ENCODE results near the gene ABCD1.
"Not testable (repeated sequence)": the region's sequence is repeated elsewhere in the genome, so short reads cannot be mapped to it uniquely, and the experiment has no call there.

The ABCD1 gene

DNA sequence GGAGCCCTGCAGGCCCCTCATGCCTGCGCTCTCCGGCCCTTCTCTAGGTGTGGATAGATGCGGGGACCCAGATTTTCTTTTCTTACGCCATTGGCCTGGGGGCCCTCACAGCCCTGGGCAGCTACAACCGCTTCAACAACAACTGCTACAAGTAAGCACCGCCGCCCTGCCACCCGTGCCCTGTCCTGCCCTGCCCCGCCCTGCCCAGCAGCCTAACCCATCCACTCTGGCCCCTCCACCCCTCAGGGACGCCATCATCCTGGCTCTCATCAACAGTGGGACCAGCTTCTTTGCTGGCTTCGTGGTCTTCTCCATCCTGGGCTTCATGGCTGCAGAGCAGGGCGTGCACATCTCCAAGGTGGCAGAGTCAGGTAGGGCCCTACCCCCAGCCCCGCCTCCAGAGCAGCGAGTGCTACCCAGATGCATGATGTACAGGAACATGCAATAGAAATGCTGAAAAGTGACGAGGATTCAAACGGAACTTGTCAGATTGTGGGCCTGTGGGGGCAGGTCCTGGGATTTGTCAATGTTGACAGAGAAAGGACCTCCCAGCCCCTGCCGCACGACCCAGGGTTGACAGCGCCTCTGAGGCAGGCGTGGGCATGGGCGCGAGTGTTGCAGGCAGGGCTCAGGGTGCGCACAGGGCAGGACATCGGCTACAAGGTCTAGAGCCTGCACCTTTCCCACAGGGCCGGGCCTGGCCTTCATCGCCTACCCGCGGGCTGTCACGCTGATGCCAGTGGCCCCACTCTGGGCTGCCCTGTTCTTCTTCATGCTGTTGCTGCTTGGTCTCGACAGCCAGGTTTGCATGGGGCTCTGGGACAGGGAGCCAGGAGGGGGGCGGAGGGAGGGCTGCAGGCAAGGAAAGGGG is 31.2 kb upstream of the ABCD1 start:
- FAIRE-seq (no peak), DNase-seq (ENCODE audit: insufficient read length, low spot score) (no peak)

DNA sequence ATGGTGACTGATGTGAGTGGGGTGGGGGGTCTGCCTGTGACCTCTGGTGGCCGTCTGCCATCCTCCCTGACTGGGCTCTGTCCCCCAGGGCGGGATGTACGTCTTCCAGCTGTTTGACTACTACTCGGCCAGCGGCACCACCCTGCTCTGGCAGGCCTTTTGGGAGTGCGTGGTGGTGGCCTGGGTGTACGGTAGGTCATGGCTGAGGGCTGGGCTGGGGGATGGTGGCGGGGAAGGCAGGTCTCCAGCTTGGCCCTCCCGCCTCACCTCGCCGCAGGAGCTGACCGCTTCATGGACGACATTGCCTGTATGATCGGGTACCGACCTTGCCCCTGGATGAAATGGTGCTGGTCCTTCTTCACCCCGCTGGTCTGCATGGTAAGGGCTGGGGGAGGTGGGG is 30.4 kb upstream of the ABCD1 start:
- FAIRE-seq, result not testable (repeated sequence)

DNA sequence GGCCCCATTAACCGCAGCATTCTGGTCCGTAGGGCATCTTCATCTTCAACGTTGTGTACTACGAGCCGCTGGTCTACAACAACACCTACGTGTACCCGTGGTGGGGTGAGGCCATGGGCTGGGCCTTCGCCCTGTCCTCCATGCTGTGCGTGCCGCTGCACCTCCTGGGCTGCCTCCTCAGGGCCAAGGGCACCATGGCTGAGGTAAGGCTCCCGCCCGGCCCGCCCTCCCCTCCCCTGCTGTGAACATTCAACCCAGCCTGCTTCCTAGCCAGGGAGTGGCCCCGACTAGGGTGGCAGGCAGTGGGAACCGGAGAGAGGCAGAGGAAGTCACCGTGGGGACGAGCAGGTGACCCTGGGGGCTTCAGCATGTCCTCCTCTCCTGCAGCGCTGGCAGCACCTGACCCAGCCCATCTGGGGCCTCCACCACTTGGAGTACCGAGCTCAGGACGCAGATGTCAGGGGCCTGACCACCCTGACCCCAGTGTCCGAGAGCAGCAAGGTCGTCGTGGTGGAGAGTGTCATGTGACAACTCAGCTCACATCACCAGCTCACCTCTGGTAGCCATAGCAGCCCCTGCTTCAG is 29.9 kb upstream of the ABCD1 start:
- no peak for FAIRE-seq
- DNase-seq (ENCODE audit: insufficient read length, low spot score), result no peak

More for the DNA sequence above, 30.4 kb upstream of the ABCD1 start:
- DNase-seq (ENCODE audit: insufficient read length, low spot score), result not testable (repeated sequence)

GRCh38 chrX:153696100-153696499 is 28.6 kb upstream of the ABCD1 start:
- FAIRE-seq (no peak), DNase-seq (ENCODE audit: insufficient read length, low spot score) (no peak)

- not testable (repeated sequence) for FAIRE-seq; DNase-seq (ENCODE audit: insufficient read length, low spot score)
Observed at GRCh38 chrX:153696538-153696937, 28.1 kb upstream of the ABCD1 start.

DNA sequence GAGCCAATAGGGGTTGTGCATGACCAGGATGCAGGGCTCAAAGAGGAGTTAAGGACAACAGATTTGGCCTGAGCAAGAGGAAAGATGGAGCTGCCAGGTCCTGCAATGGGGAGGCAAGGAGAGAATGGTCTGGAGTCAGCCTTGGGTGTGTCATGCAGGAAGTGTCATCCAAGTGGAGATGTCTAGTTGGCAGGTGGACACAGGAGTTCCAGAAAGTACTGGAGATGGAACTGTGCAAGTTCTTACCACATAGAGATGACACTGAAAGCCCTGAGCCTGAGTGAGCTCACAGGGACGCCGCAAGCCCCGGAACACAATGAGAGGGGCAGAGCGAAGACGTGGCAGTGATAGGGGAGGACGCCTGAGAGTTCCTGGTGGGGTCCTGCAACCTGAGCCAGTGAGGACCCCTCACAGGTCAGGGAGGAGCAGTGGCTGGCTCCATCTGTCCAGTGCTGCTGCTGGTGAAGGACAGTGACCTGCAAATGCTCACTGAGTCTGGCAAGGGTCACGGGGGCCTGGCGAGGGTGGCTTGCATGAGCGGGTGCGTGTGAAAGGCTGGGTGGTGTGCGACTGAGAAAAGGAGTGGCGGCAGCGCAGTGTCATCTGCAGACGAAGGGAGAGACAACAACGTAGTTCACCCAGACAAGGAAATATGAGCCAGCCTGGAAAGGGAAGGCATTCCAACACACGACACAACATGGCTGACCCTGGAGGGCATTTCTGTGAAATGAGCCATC is 27.5 kb upstream of the ABCD1 start:
- not testable (repeated sequence) for DNase-seq (ENCODE audit: insufficient read length, low spot score); FAIRE-seq

DNA sequence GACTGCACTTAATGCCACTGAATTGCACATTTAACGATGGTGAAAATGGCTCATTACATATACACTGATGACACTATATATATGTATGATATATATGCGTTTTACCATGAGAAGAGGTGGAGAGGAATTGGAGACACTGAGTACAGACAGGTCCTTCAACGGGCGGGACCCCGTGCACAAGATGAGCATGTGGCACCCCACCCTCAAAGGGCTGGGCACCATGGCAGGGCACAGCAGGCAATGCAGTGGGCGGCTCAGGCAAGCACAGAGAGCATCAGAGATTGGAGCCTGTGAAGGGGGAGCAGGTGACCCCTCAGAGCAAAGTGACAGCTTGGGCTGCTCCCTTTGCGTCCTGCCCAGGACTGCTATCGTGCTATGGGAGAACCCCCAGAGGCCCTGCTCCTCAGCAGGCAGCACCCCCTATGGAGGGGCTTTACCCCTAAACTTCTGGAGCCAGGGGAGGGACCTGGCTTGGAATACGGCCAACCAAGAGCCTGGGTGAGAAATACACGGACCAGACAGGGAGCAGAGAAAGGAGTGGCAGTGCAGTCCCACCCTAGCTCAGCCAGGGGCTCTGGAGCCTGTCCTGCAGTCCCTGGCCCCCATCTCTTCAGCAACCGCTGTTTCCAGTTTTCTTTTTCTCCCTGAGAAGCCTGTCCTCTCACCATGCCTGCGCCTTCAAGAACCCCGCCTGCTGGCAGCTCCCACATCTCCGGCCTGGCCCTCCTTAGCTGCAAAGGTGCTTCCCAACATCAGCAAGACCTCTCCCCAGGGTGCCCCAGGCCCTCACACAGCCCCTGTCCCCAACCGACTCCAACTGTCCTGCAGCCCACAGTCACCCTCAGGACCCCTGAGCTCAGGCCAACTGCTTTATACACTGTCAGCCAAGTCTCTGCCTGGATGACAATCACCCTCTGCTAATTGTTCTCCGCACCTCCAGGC is 26.5 kb upstream of the ABCD1 start:
- no peak for FAIRE-seq
- no peak for DNase-seq (ENCODE audit: insufficient read length, low spot score)

DNA sequence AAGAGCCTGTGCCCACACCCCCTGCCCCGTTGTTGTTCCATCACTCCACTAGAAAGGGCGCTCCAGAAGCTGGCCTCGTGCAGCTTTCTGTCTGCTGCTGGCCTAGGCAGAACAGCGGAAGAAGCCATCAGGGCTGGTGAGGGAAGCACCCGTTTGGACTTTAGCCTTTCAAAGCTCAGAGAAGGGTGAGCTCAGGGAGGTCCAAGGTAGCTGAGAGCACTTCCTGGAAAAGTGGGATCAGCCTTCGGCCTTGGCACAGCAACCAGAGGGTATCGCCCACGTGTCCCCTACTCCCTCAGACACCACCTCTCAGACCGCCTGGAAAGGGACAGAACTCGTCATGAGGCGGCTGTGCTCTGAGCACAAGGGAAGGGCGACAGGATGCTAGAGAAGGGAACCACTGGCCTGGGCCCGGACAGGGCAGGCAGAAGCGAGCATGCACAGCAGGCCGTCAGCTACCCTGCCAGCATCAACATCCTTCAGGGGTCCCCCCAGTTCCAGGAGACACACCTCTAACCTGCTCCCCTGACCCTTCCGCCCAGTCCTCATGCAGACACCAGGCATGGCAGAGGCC is 25.4 kb upstream of the ABCD1 start:
- DNase-seq (ENCODE audit: insufficient read length, low spot score); FAIRE-seq: not testable (repeated sequence)

DNA sequence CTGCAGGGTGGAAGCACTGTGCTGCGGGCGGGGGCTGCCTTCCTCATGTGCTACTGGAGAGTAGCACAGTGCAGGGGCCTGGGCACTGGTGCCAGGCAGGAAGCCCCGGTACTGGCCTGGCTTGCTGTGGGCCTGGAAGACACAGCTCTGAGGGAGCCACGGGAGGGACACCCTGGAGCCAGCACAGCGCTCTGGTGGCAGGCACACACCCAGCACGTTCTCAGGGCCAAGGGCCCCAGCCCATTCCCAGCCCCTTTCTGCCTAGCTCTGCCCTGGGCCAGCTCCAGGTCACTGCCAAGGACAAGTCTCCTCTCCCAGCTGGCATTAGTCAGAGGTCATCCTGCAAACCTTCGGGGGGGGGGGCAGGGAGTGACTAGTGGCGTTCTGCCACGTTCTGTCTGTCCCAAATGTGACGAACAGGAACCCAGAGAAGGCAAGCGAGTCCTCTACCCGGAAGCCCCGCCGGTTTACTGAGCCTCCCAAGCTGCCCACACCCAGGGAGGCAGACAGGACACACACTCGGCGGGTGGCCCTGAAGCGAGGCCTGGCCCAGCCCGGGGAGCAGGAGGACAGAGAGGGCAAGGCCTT is 24.8 kb upstream of the ABCD1 start:
- DNase-seq (ENCODE audit: insufficient read length, low spot score); FAIRE-seq: not testable (repeated sequence)

GRCh38 chrX:153700376-153700945 is 24.2 kb upstream of the ABCD1 start:
- FAIRE-seq, result no peak
- no peak for DNase-seq (ENCODE audit: insufficient read length, low spot score)

DNA sequence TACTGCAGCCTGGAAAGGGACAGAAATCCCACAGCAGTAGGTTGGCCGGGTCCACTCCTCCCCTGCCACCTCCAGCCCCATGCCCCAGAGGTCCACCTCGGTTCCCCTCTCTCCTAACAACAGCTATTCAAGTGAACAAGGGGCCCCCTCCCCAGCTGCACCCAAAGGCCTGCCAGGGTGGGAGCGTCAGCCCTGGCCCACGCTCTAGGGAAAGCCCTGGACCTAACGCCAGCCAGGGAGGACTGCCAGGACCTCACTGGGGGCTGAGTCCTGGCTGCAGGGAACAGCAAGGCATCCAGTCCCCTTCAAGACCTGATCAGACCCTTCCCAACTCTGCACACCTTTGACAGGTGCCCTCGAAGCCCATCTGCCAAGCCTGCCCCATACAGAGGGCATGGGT is 23.7 kb upstream of the ABCD1 start:
- FAIRE-seq, result no peak
- DNase-seq (ENCODE audit: insufficient read length, low spot score), result no peak

DNA sequence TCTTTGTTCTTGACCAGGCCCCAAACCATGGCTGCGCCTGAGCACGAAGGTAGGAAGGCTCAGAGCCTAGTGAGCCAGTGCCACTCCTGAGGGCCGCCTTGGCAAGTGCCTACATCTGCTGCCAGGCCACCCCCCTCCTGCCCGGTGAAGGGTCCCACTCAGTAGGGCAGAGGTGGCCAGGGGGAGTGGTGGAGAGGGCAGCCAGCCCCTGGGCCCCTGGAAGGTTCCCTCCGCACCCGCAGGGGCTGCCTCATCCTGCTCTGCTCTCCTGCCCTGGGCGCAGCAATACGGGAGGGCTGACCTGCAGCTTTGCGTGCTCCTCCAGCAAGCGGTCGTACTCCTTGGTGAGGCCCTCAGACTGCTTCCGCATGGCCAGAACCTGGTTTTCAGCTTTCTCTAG is 22.9 kb upstream of the ABCD1 start:
- no peak for DNase-seq (ENCODE audit: insufficient read length, low spot score)
- no peak for FAIRE-seq

DNA sequence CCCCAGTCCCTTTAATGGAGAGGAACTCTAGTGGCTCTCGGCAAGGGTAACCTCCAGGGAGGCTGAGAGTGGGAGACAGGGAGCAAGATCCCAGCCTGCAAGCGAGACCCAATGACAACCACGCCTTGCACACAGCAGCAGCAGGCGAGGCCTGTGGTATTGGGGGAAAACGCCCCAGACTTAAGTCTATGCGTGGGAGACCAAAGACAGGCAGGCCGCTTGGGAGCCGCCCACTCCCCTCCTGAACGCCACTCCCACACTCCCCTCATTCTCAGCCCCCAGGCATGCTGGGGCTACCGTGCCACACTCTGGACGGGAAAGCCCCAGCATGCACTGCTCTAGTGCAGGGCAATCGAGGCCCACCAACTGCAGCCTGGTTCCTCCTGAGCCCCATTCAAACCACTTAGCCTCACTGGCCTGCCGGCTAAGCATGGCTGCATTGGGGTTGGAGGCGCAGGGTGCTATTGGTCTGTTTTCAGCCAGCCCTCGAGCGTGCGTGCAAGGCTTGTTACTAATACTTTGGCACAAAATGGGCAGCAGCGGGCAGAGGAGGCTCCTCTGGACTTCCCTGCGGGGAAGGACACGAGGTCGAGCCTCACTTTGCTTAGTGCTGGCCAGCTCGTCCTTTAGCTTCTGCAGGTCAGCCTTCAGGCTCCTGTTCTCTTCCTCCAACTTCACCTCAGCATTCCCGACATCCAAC is 22.2 kb upstream of the ABCD1 start:
- no peak for DNase-seq (ENCODE audit: insufficient read length, low spot score)
- no peak for FAIRE-seq

GRCh38 chrX:153703036-153703370 is 21.7 kb upstream of the ABCD1 start:
- FAIRE-seq, result no peak

GRCh38 chrX:153704021-153704526 is 20.6 kb upstream of the ABCD1 start:
- FAIRE-seq (no peak), DNase-seq (ENCODE audit: insufficient read length, low spot score) (no peak)

More at GRCh38 chrX:153703036-153703370, 21.7 kb upstream of the ABCD1 start:
- DNase-seq (ENCODE audit: insufficient read length, low spot score), result no peak

- DNase-seq (ENCODE audit: insufficient read length, low spot score); FAIRE-seq: not testable (repeated sequence)
Observed at GRCh38 chrX:153704631-153705402, 19.8 kb upstream of the ABCD1 start.

DNA sequence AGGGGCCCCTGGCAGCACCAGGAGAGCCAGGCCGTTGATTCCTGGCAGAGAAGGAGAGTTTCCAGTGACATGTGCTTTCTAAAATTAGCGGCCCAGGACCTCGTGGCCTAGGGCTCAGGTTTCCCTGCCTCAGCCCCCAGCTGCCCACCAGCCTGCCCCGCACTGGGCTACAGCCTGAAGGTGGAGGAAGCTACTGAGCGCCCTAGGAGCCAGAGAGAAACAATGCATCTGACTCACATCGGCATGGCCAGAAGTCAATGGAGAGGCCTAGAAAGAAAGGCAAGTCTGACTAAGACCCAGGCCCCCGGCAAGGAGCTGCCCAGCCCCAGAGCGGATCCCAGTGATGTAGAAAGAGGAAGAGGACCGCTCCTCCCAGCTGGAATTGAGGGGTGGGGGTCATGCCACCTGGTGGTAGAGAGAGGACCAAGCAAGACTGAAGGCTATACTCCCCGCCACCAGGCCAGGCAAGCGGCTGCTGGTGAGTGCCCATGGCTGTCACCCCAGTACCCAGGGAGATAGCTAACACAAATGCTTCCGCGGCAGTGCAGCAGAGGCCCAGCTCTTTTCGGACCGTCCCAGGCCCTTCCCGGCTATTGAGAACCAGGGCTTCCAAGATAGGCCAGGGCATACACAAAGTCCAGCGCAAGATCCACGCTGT is 19.1 kb upstream of the ABCD1 start:
- not testable (repeated sequence) for FAIRE-seq

More for the DNA sequence above, 19.1 kb upstream of the ABCD1 start:
- not testable (repeated sequence) for DNase-seq (ENCODE audit: insufficient read length, low spot score)
